Heart left ventricle (tissue), 13 donors: ENCODE data around the gene LAMC3.
A peak's percentile ranks its signal among the peaks of the same experiment; 100 is the strongest.

ENCODE experiments used
- CTCF ChIP-seq, 12 donors: fragments of 200-600 bp; sonication (generic) in 4 of 12; IDR thresholded peaks; one replicate each; pipeline versions ENCODE4 v1.5.0 to v1.8.0; 2018 to 2022; ENCODE audit warnings: antibody characterized with exemption in 12 of 12, mild to moderate bottlenecking in 5 of 12
- POLR2A ChIP-seq, 2 donors: fragments of 450-650 bp; IDR thresholded peaks; one replicate each; pipeline ENCODE4 v1.6.1; 2017; ENCODE audit warnings: antibody characterized with exemption in 2 of 2, mild to moderate bottlenecking in 2 of 2, moderate library complexity in 2 of 2
- donor health status: ischemic (EF 13 %, LVEDD 7.1; RV severe dilation, severe dysfunction).
- donor health status: DM: no; HTN: yes; CAD: no.
- donor health status: DM: no; HTN: no; CAD: no.
- donor health status: ischemic (EF 25% LVEDD 6.9; RV normal size, moderate dysfunction).
- donor health status: ischemic (EF 25% LVEDD 5.7; RV mildly dilated, moderate dysfunction).
- donor health status: ischemic (EF 35%, LVEDD 5.7; RV mildly dilated, moderate dysfunction).
- donor health status: nonischemic (EF 11% LVEDD 7.7; RV severe dilation, severe dysfunction).
- donor health status: DM: yes; HTN: yes; CAD: no.
- donor health status: PGD.
- donor health status: ischemic (EF 29% LVEDD 5.4; RV normal size, mild dysfunction).
- donor health status: nonischemic (EF 23%, LVEDD 6.1; RV moderate dilation, normal function).

- TF ChIP-seq CTCF (IDR thresholded peaks at IDR 0.05) (peak; percentile 53 to 75 (median 64)), POLR2A (IDR thresholded peaks at IDR 0.05) (no peak)
Measured at GRCh38 chr9:130997925-130998596, 10.9 kb upstream of the LAMC3 start.
